GM12864 (cell line): ENCODE measurements around the gene POFUT2.

Source experiments
- DNase-seq: peaks from one replicate; pipeline ENCODE4 v3.0.0-alpha.2; 2011; ENCODE audit warnings: low read depth
- H3K4me3 ChIP-seq: 2 replicates; pipeline ENCODE4 v1.5.1; 2011; ENCODE audit warnings: mild to moderate bottlenecking, low read depth, low read length, control low read depth
- CTCF ChIP-seq: IDR thresholded peaks from 2 replicates; pipeline ENCODE4 v1.5.1; 2011; ENCODE audit warnings: low read depth, mild to moderate bottlenecking, moderate library complexity, low read length, control low read depth, inconsistent platforms; ENCODE audit errors: missing control alignments

Gene POFUT2

DNA sequence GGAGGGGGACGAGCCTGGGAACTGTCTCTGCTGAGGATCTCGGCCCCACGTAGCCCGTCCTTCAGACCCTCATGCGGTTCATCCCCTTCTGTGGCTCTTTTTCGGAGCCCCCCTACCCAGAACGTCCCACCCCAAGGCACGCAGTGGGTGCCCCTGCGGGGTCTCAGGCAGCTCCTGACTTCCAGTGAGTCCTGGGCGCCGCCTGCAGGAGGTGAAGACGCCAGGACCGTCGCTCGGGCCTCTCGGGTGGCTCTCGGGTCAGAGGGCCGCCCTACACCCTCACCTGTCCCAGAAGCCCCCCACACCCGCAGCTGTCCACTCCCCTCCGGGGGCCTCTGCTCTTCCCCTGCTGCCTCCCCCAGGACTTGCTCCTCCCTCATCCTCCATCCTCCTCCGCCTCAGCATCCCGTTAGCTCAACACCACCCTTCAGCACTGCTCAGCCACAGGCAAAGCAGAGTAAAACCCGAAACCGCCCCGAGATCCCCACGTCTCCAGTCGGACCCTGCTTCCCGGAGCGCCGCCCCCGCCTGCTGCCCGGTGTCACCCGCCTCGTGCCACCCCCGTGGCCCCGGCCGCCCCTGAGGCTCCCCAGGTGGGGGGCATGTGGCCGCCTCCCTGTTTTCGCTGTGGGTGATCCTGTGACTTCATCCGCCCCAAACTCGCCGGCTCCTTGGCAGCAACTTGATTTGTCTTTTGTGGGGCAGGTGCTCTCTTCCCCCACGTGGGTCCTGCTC, 13.3 kb upstream of the POFUT2 start:
- H3K4me3 ChIP-seq, result no peak overlapping the region
- DNase-seq, result no peak
- TF ChIP-seq CTCF, result no peak

DNA sequence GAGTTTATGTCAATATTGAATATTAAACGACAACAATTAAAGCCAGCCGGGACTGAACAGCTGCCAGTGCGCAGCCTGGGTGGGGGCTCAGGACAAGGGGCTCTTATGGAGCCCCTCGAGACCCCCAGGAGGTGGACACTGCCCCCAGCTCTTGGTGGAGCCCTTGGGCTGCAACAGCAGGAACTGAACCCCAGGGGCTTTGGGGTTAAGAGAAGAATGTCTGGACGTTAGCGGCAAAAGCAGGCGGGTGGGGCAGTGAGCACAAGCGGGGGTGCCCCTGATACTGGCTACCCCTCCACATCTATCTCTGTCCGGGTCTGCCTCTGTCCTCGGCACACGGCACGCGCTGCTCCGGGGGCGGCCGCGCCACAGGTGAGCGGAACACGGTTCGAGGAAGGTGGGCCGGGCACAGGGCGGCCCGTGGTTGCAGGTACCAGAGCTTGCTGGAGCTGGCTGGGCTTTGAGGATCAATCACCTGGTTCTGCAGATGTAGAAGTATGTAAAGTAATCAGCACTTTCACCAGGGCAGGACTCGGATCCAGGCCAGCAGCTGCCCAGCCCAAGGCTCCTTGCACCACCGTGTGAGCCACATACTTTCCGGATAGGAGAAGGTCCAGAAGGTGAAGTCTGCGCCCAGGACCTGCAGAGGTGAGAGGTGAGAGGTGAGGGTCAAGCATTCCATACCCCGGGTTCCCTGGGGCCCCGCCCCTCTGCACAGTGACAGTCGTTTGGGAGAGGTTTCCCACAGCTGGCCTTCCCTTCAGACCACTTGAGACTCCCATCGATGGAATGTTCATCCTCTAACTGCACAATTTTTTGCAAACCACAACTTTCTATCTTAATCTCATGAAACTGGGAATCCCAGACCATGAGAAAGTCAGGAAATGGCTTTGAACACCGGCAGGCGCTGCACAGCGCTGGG, 12.4 kb upstream of the POFUT2 start:
- no peak for DNase-seq

GRCh38 chr21:45299026-45299863, 11.6 kb upstream of the POFUT2 start:
- DNase-seq, result no peak
- TF ChIP-seq CTCF, result no peak
- H3K4me3 ChIP-seq, result no peak overlapping the region

More for the DNA sequence above, 12.4 kb upstream of the POFUT2 start:
- no peak overlapping the region for H3K4me3 ChIP-seq
- TF ChIP-seq CTCF, result no peak

- H3K4me3 ChIP-seq, result no peak overlapping the region
- TF ChIP-seq CTCF, result no peak
- no peak for DNase-seq
These were observed 10.2 kb upstream of the POFUT2 start for GRCh38 chr21:45297869-45298268.

DNA sequence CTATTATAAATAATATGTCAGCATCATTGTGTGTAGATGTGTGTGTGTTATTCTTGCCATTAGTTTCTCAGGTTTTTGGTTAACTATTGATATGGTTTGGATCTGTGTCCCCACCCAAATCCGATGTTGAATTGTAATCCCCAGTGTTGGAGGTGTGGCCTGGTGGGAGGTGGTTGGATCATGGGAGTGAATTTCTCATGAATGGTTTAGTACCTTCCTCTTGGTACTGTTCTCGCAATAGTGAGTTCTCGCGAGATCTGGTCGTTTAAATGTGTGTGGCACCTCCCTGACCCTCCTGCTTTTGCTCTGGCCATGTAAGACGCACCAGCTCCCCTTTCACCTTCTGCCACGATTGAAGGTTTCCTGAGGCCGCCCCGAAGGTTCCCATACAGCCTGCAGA, 9.6 kb upstream of the POFUT2 start:
- no peak for TF ChIP-seq CTCF
- H3K4me3 ChIP-seq, result no peak overlapping the region
- no peak for DNase-seq

DNA sequence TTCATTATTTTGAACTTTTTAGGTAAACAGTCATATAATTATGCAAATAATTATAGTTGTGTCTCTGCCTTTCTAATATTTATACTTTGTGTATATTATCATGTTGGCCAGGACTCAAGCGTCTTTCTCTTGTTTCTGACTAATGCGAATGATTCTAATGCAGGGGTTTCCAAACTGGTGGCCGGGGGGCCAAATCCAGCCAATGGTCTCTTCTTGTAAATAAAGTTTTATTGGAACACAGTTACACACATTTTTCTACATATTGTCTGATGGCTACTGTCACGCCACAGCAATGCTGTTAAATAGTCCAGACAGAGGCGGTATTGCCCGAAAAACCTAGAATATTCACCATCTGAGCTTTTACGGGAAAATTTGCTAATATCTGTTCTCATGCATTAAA, 8.9 kb upstream of the POFUT2 start:
- no peak for TF ChIP-seq CTCF
- no peak for DNase-seq
- H3K4me3 ChIP-seq, result no peak overlapping the region
